Retinal pigment epithelial cell (primary cell): ENCODE results near the gene GPR35.

Source experiments
- DNase-seq: peaks from one replicate; pipeline ENCODE4 v3.0.0-alpha.2; 2010; ENCODE audit warnings: low read depth
- H3K4me3 ChIP-seq: 2 replicates; pipeline ENCODE4 v1.5.1; 2011; ENCODE audit warnings: mild to moderate bottlenecking, low read length, control low read depth, moderate library complexity
- CTCF ChIP-seq: conservative IDR thresholded peaks from 2 replicates; pipeline ENCODE4 v1.5.1; 2011; ENCODE audit warnings: low read depth, low read length, control low read depth, inconsistent platforms

Gene GPR35

GRCh38 chr2:240620149-240620731, 5.0 kb upstream of the GPR35 start:
- H3K4me3 ChIP-seq: no peak overlapping the region
- DNase-seq: no peak
- no peak for TF ChIP-seq CTCF

GRCh38 chr2:240620859-240621258, 4.4 kb upstream of the GPR35 start:
- H3K4me3 ChIP-seq: no peak overlapping the region
- no peak for TF ChIP-seq CTCF
- no peak for DNase-seq

GRCh38 chr2:240622060-240622411, 3.2 kb upstream of the GPR35 start:
- no peak overlapping the region for H3K4me3 ChIP-seq
- DNase-seq: no peak
- TF ChIP-seq CTCF: no peak

DNA sequence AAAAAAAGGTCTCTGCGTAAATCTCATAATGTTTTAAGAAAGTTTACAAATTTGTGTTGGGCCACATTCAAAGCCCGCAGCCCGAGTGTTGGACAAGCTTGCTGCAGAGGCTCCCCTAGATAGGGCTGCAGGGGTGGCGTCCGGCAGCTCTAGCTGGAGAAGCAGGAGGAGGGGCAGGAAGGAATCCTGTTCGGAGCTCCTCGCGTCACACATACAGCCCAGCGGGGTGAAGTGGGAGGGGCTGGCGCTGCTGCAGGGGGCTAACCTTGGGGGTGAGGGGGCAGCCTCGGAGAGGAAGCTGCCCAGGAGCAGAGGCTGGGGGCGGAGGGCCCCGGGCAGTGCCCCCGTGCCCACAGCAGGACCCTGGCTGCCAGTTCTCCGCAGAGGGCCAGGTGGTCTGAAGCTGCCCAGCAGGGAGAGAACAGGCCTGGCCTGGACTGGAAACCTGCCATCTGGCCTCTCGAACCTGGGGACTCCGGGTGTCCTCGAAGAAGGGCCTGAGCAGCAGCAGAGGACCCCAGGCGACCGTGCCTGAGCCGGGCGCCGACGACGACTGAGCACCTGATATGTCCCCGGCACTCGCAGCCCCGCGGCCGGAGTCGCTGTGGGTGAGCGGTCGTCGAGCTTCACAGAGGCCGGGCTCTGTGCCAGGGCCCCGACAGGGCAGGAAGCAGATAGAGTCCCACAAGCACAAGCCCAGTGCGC, 2.6 kb upstream of the GPR35 start:
- no peak for TF ChIP-seq CTCF
- H3K4me3 ChIP-seq: no peak overlapping the region
- DNase-seq: no peak

GRCh38 chr2:240623531-240624010, 1.7 kb upstream of the GPR35 start:
- no peak overlapping the region for H3K4me3 ChIP-seq
- DNase-seq: no peak
- TF ChIP-seq CTCF: no peak

DNA sequence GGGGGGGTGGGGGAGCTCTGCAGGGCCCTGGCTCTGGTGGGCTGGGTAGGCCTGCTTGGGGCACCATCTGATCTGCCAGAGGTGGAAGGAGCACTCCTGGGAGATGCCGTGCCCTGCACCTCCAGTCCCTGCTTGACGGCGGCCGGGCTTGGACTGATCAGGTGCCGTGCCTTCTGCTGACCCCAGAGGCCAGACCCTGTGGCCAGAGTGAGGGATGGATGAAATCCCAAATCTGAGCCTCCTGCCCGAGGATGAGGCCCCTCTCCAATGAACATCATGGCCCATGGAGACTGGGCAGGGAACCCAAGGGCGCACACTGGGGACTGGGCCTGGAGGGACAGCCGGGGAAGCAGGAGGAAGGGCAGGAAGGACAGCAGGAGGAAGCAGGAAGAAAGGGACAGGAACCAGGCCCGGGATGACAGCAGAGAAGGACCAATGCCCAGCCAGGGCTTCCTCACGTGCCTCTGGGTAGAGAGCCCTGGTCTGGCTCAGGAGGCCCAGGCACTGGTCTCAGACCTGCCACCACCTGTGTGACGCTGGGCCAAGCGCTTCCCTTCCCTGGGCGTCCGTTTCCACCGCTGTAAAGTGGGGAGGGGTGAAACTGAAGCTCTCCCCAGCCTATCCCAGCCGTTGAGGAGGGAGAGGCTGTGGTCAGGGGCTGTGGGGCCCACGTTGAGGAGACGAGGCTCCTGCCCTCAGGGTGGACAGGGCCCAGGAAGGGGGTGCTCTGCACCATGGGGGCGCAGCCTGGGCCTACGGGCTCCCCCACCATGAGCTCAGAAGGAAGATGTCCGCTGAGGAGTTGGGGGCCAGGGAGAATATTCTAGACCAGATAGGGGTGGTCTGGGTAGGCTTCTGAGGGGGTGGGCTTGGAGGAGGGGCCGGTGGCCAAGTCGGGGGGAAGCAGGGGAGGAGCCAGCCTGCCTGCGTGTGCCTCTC, 1.0 kb upstream of the GPR35 start:
- no peak for TF ChIP-seq CTCF
- H3K4me3 ChIP-seq: no peak overlapping the region
- no peak for DNase-seq
